Nephron (organoid): ENCODE results near the gene UQCRC1.

Experiments used
- H3K27ac Mint-ChIP-seq, 3 experiments: 2 replicates each; pipeline ENCODE4 v1.8.0; 2020; ENCODE audit warnings: mixed read lengths in 3 of 3, mild to moderate bottlenecking in 2 of 3, moderate library complexity in 1 of 3
- H3K27me3 Mint-ChIP-seq: 2 replicates; pipeline ENCODE4 v1.8.0; 2021; ENCODE audit warnings: low read depth, mild to moderate bottlenecking, moderate library complexity, mixed read lengths
- H3K36me3 Mint-ChIP-seq: 2 replicates; pipeline ENCODE4 v1.8.0; 2020; ENCODE audit warnings: low read depth, mixed read lengths
- H3K4me1 Mint-ChIP-seq: 2 replicates; pipeline ENCODE4 v1.8.0; 2020; ENCODE audit warnings: mixed read lengths
- H3K4me3 Mint-ChIP-seq, 3 experiments: 2 replicates each; pipeline ENCODE4 v1.8.0; 2020; ENCODE audit warnings: mild to moderate bottlenecking in 3 of 3, mixed read lengths in 3 of 3, moderate library complexity in 2 of 3
- H3K9me3 Mint-ChIP-seq: 2 replicates; pipeline ENCODE4 v1.8.0; 2020; ENCODE audit warnings: mixed read lengths
- TF ChIP-seq, protein P1 (sequence below), 3 experiments: fragments of 200-600 bp; sonication (generic); IDR thresholded peaks; one replicate each; pipeline ENCODE4 v1.5.0; 2021; ENCODE audit warnings: antibody characterized with exemption in 3 of 3; ENCODE audit not compliant: unreplicated experiment in 3 of 3

UQCRC1 gene

DNA sequence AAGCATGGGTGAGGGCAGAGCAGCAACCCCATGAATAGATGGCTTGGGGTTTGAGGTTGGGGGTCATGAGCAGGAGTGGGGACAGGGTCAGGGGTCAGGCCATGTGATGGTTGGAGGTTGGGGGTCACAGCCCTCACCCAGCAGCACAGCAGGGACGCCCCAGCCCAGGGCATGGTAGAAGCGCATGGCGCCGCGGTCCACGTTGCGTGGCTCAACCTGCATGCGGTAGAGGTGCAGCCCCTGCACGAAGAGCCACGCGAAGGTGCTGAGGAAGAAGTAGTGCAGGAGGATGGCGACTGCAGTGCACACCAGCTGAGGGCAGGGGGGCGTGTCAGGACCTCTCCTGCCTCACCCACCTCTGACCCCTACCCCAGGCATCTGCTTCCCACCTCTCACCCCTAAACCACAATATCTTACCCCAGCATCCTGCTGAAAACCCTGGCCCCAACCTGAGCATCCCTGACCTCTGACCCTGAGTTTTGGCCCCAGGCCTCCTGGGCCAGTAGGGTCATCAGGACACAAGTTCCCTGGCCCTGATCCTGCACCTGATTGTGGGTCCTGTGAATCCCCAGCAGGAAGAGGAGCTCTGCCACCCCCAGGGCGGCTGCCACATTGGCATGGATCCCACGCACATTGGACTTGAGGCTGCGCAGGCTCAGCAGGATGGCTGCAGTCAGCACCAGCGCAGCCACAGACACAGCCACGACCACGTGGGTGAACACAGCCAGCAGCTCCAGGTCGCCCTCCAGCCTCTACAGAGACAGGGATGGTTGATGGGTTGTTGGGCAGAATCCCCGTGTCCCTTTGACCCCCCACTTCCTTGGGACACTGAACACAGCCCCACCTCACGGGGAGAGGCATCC lies 35.7 kb upstream of the UQCRC1 start:
- H3K4me3 Mint-ChIP-seq = no peak overlapping the region
- TF ChIP-seq, protein P1, sequence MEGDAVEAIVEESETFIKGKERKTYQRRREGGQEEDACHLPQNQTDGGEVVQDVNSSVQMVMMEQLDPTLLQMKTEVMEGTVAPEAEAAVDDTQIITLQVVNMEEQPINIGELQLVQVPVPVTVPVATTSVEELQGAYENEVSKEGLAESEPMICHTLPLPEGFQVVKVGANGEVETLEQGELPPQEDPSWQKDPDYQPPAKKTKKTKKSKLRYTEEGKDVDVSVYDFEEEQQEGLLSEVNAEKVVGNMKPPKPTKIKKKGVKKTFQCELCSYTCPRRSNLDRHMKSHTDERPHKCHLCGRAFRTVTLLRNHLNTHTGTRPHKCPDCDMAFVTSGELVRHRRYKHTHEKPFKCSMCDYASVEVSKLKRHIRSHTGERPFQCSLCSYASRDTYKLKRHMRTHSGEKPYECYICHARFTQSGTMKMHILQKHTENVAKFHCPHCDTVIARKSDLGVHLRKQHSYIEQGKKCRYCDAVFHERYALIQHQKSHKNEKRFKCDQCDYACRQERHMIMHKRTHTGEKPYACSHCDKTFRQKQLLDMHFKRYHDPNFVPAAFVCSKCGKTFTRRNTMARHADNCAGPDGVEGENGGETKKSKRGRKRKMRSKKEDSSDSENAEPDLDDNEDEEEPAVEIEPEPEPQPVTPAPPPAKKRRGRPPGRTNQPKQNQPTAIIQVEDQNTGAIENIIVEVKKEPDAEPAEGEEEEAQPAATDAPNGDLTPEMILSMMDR (IDR thresholded peaks at IDR 0.05; ENCODE audit: unreplicated experiment in 3 of 3) = no peak
- H3K27ac Mint-ChIP-seq = no peak overlapping the region
- peaks cover 4% of the 10 kb centered on the region for H3K36me3 Mint-ChIP-seq
- H3K4me1 Mint-ChIP-seq = no peaks in the 10 kb centered on the region
- H3K27me3 Mint-ChIP-seq = peaks cover 5% of the 10 kb centered on the region
- no peaks in the 10 kb centered on the region for H3K9me3 Mint-ChIP-seq

- H3K27me3 Mint-ChIP-seq = peaks cover 3% of the 10 kb centered on the region
- no peak overlapping the region for H3K27ac Mint-ChIP-seq
- no peak overlapping the region for H3K4me3 Mint-ChIP-seq
- H3K36me3 Mint-ChIP-seq = peaks cover 4% of the 10 kb centered on the region
- no peaks in the 10 kb centered on the region for H3K9me3 Mint-ChIP-seq
- TF ChIP-seq, protein P1 (IDR thresholded peaks at IDR 0.05; ENCODE audit: unreplicated experiment in 3 of 3) = no peak
- no peaks in the 10 kb centered on the region for H3K4me1 Mint-ChIP-seq
Observed at GRCh38 chr3:48642605-48643004, 33.2 kb upstream of the UQCRC1 start.

GRCh38 chr3:48641396-48641795 lies 31.9 kb upstream of the UQCRC1 start:
- Mint-ChIP-seq H3K36me3 (peaks cover 4% of the 10 kb centered on the region), H3K27ac (no peak overlapping the region), H3K27me3 (peaks cover 3% of the 10 kb centered on the region), H3K9me3 (no peaks in the 10 kb centered on the region), H3K4me3 (no peak overlapping the region), H3K4me1 (peaks cover 10% of the 10 kb centered on the region)
- TF ChIP-seq, protein P1 (IDR thresholded peaks at IDR 0.05; ENCODE audit: unreplicated experiment in 3 of 3) = no peak

DNA sequence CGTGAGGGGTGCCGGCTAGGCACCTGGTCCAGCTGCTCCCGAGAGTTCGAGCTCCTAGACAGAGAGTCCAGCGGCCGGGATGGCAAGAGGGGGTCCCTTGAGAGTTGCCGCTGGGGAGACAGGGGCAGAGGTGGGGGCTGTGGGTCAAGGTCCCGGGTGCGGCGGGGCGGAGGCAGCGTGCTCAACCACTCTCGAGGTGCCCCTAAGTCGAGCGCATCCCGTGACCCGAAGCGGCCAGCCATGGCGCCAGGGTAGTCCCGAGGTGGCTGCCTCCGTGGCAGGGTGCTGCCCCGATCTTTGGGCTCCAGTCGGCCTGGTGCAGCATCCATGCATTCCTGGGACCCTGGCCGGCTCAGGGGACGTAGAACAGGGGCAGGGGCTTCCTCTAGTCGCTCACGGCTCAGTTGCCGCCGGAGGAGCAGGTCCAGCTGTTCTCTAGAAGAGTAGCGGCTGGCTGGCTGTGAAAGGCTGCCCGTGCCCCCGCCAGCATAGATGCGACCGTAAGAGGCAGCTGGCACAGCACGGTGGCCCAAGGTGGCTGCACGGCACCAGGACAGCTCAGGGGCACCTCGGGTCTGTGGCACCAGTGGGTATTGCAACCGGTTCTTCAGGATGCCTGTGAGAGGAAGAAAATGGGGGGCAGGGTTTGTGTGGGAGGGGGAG lies 30.6 kb upstream of the UQCRC1 start:
- Mint-ChIP-seq H3K27ac (no peak overlapping the region), H3K36me3 (peaks cover 4% of the 10 kb centered on the region), H3K4me1 (peaks cover 16% of the 10 kb centered on the region), H3K4me3 (no peak overlapping the region), H3K27me3 (peaks cover 3% of the 10 kb centered on the region), H3K9me3 (no peaks in the 10 kb centered on the region)
- TF ChIP-seq, protein P1 (IDR thresholded peaks at IDR 0.05; ENCODE audit: unreplicated experiment in 3 of 3) = no peak

DNA sequence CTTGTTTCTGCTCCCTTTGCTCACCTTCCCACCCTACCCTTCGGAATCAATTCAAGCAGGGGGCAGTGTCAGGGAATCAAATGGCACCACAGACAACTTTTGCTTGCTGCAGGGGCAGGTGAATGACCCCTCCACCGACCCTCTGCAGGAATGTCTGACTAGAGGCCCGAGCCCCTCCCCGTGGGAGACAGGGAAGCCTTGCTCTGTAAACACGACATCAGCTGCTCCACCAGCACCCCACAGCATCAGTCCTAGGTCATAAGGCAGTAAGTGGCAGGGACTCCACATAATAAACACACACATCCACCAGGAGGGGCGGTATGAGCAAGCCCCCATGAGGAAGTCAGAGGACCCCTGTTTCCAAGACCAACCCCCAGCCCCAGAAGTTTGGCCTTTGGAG lies 27.9 kb upstream of the UQCRC1 start:
- no peaks in the 10 kb centered on the region for H3K27me3 Mint-ChIP-seq
- no peaks in the 10 kb centered on the region for H3K9me3 Mint-ChIP-seq
- no peak overlapping the region for H3K27ac Mint-ChIP-seq
- H3K36me3 Mint-ChIP-seq = no peaks in the 10 kb centered on the region
- peaks cover 16% of the 10 kb centered on the region for H3K4me1 Mint-ChIP-seq
- peak overlapping the region; percentile 57 to 69 (median 67) for H3K4me3 Mint-ChIP-seq
- TF ChIP-seq, protein P1 (IDR thresholded peaks at IDR 0.05; ENCODE audit: unreplicated experiment in 3 of 3) = no peak
